ENCODE results near the gene PRKACB.
"Not testable (repeated sequence)": the region's sequence is repeated elsewhere in the genome, so short reads cannot be mapped to it uniquely, and the experiment has no call there.

Gene PRKACB

GRCh38 chr1:84223751-84224432 is 79.8 kb downstream of the PRKACB start:
- no peak for DNase-seq (ENCODE audit: low spot score)

- DNase-seq (ENCODE audit: low spot score) = no peak
Measured at GRCh38 chr1:84224905-84225304, 80.8 kb downstream of the PRKACB start.

- no peak for DNase-seq (ENCODE audit: low spot score)
Measured at GRCh38 chr1:84225646-84226045, 81.6 kb downstream of the PRKACB start.

GRCh38 chr1:84232676-84233075 is 88.6 kb downstream of the PRKACB start:
- DNase-seq (ENCODE audit: low spot score) = not testable (repeated sequence)

- no peak for DNase-seq (ENCODE audit: low spot score)
Measured at GRCh38 chr1:84236256-84236655, 92.2 kb downstream of the PRKACB start.

- no peak for DNase-seq (ENCODE audit: low spot score)
Measured at GRCh38 chr1:84242641-84243040, 98.6 kb downstream of the PRKACB start.

- no peak for DNase-seq (ENCODE audit: low spot score)
Measured at GRCh38 chr1:84245563-84245962, 101.5 kb downstream of the PRKACB start.

GRCh38 chr1:84246213-84246612 is 102.1 kb downstream of the PRKACB start:
- no peak for DNase-seq (ENCODE audit: low spot score)

GRCh38 chr1:84247425-84248220 is 103.6 kb downstream of the PRKACB start:
- no peak for DNase-seq (ENCODE audit: low spot score)

- DNase-seq (ENCODE audit: low spot score) = no peak
Measured at GRCh38 chr1:84250668-84251067, 106.6 kb downstream of the PRKACB start.

- no peak for DNase-seq (ENCODE audit: low spot score)
Measured at GRCh38 chr1:84253036-84253435, 109.0 kb downstream of the PRKACB start.

GRCh38 chr1:84253891-84254290 is 109.8 kb downstream of the PRKACB start:
- DNase-seq (ENCODE audit: low spot score) = no peak

- no peak for DNase-seq (ENCODE audit: low spot score)
Measured at GRCh38 chr1:84254703-84255238, 110.7 kb downstream of the PRKACB start.

- DNase-seq (ENCODE audit: low spot score) = no peak
Measured at GRCh38 chr1:84255582-84255981, 111.5 kb downstream of the PRKACB start.

- no peak for DNase-seq (ENCODE audit: low spot score)
Measured at GRCh38 chr1:84257617-84258016, 113.5 kb downstream of the PRKACB start.

GRCh38 chr1:84259376-84259775 is 115.3 kb downstream of the PRKACB start:
- DNase-seq (ENCODE audit: low spot score) = no peak

GRCh38 chr1:84259989-84260388 is 115.9 kb downstream of the PRKACB start:
- DNase-seq (ENCODE audit: low spot score) = no peak

- DNase-seq (ENCODE audit: low spot score) = peak; percentile 18
Measured at GRCh38 chr1:84260852-84261518, 116.9 kb downstream of the PRKACB start.

GRCh38 chr1:84264961-84265360 is 120.9 kb downstream of the PRKACB start:
- DNase-seq (ENCODE audit: low spot score) = no peak

- DNase-seq (ENCODE audit: low spot score) = no peak
Measured at GRCh38 chr1:84265867-84266266, 121.8 kb downstream of the PRKACB start.

GRCh38 chr1:84266748-84267147 is 122.7 kb downstream of the PRKACB start:
- no peak for DNase-seq (ENCODE audit: low spot score)

GRCh38 chr1:84267476-84267875 is 123.4 kb downstream of the PRKACB start:
- DNase-seq (ENCODE audit: low spot score) = no peak

- no peak for DNase-seq (ENCODE audit: low spot score)
Measured at GRCh38 chr1:84268346-84268745, 124.3 kb downstream of the PRKACB start.

All from HuH-7 (cell line).